Loucy (cell line): ENCODE results near the gene PLXNB3.

Source experiments
- EZH2phosphoT487 ChIP-seq: fragments of 200-600 bp; IDR thresholded peaks from 2 replicates; pipeline ENCODE4 v1.6.1; 2018; ENCODE audit warnings: antibody characterized with exemption, mild to moderate bottlenecking, moderate library complexity, borderline replicate concordance
- TF ChIP-seq, protein P1 (sequence below): fragments of 200-600 bp; sonication (generic); conservative IDR thresholded peaks from 2 replicates; pipeline ENCODE4 v1.5.1; 2014; ENCODE audit warnings: mild to moderate bottlenecking, antibody characterized with exemption, low read length

DNA sequence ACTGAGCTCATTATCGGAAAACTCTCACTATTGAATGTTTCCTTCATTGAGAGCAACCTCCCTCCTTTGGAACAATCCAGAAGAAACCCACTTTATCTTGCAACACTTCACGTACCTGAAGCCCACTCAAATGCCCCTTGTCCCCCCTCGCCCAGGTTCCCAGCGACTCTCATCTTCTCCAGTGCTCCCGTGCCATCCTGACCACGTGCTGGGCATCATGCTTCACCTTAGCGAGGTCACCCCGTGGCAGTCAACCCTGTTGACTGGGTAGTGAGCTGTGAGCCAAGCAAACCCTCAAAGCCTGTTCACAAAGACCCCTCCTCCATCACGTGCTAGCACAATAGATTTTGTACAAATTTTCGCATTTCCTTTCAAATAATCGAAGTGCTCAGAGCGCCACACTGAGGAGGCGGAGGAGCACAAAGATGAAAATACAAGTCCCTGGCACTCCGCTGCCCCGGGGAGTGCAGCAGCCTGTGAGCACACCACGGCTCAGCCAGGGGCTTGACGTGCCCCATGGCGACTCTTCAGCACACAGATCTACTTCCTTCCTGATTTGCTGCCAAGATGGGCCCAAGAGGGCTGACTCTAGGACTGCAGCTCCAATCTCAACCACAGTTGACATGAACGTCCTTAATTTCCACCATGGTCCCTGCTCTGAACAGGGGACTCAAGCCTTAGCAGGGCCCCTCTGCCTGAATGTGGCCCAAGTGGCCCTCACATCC is 50.7 kb downstream of the PLXNB3 start:
- TF ChIP-seq, protein P1, sequence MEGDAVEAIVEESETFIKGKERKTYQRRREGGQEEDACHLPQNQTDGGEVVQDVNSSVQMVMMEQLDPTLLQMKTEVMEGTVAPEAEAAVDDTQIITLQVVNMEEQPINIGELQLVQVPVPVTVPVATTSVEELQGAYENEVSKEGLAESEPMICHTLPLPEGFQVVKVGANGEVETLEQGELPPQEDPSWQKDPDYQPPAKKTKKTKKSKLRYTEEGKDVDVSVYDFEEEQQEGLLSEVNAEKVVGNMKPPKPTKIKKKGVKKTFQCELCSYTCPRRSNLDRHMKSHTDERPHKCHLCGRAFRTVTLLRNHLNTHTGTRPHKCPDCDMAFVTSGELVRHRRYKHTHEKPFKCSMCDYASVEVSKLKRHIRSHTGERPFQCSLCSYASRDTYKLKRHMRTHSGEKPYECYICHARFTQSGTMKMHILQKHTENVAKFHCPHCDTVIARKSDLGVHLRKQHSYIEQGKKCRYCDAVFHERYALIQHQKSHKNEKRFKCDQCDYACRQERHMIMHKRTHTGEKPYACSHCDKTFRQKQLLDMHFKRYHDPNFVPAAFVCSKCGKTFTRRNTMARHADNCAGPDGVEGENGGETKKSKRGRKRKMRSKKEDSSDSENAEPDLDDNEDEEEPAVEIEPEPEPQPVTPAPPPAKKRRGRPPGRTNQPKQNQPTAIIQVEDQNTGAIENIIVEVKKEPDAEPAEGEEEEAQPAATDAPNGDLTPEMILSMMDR: no peak
- no peak for TF ChIP-seq EZH2phosphoT487
